Brain pericyte (primary cell): ENCODE results near the gene EYS.
"Not testable (repeated sequence)": the region's sequence is repeated elsewhere in the genome, so short reads cannot be mapped to it uniquely, and the experiment has no call there.

ENCODE experiments used
- DNase-seq: peaks from one replicate; pipeline ENCODE4 v3.0.0-alpha.2; 2012; ENCODE audit warnings: low read depth, low spot score

Gene EYS

DNA sequence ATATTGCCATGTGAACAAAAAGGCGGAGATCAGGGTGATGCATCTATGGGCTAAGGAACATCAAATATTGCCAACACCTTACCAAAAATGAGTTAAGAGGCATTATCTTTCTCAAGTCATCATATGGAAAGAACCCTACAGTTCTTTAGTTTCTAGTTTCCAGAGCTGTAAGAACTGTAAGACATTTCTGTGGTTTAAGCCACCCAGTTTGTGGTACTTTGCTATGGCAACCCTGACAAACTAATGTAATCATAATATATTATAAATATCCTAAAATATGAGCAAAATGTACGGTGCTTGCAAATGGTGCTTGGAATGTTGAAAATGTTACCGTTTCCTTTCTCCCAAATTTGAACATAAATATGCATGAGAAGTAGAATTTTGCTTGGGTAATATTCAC is 1721.8 kb downstream of the EYS start:
- DNase-seq, result no peak

- no peak for DNase-seq
These were observed 1731.3 kb downstream of the EYS start for GRCh38 chr6:63975699-63976098.

DNA sequence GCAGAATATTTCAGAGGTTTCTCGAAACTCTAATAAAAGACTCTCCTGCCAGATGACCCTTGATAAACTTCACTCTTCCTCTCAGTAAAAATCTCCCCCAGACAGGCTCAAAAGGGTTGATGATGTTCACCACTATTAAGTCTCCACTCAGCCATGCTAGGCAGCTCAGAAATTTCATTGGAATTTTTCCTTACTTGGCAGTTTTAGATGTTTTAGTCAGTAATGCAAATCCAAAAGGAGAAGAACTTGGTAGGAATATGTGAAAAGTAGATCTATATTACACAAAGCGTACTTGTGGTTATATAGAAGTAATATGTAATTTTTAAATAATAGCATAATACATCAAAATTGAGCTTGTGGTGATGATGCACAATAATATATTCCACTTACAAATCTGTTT is 1738.4 kb downstream of the EYS start:
- DNase-seq, result no peak

DNA sequence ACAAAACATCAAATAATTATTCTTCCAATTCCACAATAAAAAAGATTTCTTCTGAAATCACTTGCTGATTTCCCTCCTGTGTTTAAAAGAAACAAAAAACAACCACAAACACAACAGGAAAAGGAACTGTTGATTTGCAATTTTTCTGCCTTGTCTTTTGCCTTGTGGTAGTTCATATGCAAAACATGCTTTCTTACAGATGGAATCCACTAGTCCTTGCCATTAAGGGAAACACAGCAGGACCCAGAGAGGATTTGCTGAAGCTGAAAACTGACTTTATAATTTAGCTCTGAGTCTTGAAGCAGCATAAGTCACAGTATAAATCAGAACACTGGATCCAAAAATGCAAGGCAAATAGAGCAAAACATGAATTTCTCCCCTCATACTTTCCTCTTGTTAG is 1742.7 kb downstream of the EYS start:
- DNase-seq, result no peak

DNA sequence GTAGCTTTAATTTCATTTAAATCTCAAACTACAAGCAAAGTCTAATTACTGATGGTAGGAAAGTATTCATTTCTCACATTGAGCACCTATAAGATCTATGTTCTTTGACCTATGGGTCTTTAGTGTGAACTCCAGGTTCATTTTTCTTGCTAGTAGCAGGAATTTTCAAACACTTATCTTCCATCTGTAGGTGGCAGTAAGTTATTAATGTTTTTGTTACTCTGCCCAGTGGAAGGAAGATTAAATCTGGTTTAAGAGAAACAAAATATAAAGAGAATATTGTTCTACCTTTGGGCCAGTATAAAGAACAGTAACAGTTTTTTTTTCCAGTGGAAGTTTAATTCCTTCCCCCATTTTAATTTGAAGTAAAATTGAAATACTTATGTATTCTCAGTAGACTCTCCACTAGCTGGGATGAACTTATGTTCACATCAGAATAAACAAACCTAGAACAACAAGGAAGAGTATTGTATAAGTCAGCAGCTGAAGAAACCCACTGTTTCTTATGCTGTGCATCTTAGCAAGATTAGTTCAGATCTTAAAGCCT is 1743.2 kb downstream of the EYS start:
- no peak for DNase-seq

GRCh38 chr6:63953336-63954021 is 1753.5 kb downstream of the EYS start:
- not testable (repeated sequence) for DNase-seq

DNA sequence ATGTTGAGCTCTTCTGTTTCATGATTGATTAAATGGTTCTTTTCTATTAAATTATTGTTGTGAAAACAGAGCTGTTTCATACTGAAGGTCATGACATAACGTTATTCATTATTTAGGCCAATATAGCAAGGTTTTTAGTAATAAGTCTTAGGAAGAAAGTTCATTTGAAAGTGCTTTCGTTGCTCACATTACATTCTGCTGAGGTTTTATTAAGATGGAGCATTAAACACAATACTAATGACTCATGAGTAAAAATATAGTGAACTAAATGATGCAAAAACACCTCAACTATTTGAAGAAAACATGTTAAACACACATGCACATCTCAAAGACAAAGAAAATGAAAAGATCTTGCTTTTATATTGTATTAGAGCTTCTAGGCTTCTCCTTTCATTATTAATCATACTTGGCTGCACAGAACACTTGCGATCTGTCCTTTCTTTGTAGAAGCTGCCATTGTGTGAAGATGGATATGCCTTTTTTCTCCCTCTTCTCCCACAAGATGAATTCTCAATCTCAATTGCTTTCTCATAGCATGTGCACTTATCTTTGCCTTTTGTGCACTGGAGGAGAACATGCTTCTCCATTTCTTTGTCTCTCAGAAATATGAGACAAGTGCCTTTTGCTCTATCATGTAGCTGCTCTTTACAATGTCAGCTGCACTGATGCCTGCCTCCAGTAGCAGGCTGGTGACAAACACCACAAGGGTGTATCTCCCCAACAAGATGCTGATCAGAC is 1759.1 kb downstream of the EYS start:
- DNase-seq, result no peak

DNA sequence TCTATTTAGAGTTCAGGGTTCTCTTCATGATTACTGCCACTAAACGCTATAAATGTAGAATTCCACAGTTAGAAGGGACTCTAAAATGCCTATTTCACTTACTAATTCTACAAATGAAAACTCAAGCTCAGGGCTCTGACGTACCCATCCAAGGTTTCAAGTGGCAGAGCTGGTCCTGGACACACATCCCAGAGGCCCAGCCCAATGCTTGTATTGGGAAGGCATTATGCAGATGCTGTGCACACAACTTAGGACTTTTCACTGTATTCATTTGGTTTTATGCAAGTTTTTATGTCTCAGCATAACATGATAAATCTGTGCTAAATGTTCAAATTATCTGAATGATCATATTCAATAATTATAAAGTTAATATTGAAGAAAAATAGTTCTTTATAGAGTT is 1761.0 kb downstream of the EYS start:
- no peak for DNase-seq

- DNase-seq, result no peak
These were observed 1763.2 kb downstream of the EYS start for GRCh38 chr6:63943826-63944225.

DNA sequence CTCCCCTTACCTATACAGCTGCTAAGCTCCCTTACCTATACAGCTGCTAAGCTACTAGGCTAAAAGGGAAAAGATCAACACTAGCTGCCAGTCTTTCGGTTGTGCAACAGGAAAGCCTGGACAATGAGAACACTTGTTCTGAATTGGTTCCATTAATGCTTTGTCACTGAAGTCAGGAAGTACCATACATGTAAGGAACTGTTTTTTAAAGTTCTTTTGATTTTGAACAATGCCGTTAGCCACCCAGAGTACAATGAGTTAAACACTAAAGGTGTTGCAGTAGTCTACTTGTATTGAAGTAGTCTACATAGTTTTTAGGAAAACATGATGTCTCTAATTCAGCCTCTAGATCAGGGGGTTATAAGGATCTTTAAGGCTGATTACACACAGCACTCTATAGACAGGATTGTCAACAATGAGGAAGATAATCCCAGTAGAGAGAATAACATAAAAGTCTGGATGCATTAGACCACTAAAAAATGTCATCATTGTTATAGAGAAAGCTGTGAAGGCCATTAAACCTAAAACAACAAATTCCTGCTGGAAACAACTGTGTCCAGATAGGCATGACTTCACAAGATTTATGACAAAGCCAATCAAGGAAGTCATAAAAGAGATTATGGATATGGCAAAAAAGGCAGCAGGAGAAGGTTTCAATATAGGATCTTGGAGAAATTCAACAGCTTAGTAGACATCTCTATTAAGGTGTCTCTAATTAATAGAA is 1765.1 kb downstream of the EYS start:
- DNase-seq, result no peak

DNA sequence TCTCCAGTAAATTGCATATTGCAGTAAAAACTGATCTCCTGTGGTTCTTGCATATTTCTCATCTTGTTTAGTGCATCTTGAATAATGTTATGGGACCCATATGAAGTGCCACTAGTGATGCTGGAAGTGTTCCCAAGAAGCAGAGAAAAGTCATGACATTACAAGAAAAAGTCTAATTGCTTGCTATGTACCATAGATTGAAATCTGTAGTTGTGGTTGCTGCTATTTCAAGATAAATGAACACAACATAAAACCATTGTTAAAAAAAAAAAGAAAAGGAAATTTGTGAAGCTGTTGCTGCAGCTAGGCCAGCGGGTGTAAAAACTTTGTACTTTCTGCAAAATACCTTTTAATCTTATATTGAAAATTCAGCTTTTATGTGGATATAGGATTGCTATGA is 1767.0 kb downstream of the EYS start:
- DNase-seq, result no peak

DNA sequence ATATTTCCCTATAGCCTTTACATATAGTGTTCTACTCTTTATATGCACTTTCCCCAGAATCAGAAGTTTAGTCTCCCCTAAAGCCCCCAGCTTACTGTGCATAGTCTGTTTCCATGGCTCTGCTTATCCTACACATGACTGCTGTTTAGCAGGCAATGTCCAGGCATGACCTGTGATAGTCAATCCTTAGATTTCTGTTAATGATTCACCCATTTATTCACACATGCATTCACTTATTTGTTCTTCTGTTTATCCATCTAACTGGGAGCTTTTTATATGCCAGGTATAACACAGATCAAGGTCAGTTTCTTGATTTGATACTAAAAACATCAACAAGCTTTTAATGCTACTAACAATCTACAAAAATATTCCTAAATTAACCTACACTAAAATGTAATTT is 1770.6 kb downstream of the EYS start:
- no peak for DNase-seq

- no peak for DNase-seq
These were observed 1771.3 kb downstream of the EYS start for GRCh38 chr6:63935732-63936131.

DNA sequence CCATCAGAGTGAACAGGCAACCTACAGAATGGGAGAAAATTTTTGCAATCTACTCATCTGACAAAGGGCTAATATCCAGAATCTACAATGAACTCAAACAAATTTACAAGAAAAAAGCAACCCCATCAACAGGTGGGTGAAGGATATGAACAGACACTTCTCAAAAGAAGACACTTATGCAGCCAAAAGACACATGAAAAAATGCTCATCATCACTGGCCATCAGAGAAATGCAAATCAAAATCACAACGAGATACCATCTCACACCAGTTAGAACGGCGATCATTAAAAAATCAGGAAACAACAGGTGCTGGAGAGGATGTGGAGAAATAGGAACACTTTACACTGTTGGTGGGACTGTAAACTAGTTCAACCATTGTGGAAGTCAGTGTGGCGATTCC is 1773.1 kb downstream of the EYS start:
- not testable (repeated sequence) for DNase-seq

GRCh38 chr6:63930848-63931247 is 1776.2 kb downstream of the EYS start:
- DNase-seq, result no peak

DNA sequence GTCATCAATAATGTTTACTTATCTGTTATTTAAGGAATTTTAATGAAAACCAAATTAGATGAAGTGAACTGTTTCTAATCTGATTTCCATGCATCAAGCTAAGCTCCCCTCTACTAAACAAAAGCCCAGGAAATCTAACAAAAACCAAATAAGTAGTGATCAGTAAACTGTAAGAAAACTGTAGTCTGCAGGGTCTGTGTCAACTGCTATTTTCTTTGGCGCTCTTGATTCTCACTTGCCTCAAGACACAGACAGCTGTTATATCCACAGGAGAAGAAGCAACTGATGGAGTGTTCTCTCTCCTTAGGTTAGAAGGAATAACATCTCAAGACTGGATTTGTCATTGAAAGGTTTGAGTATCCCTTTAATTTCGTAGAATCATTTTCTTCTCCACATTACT is 1777.9 kb downstream of the EYS start:
- no peak for DNase-seq

- no peak for DNase-seq
These were observed 1778.4 kb downstream of the EYS start for GRCh38 chr6:63928613-63929012.

DNA sequence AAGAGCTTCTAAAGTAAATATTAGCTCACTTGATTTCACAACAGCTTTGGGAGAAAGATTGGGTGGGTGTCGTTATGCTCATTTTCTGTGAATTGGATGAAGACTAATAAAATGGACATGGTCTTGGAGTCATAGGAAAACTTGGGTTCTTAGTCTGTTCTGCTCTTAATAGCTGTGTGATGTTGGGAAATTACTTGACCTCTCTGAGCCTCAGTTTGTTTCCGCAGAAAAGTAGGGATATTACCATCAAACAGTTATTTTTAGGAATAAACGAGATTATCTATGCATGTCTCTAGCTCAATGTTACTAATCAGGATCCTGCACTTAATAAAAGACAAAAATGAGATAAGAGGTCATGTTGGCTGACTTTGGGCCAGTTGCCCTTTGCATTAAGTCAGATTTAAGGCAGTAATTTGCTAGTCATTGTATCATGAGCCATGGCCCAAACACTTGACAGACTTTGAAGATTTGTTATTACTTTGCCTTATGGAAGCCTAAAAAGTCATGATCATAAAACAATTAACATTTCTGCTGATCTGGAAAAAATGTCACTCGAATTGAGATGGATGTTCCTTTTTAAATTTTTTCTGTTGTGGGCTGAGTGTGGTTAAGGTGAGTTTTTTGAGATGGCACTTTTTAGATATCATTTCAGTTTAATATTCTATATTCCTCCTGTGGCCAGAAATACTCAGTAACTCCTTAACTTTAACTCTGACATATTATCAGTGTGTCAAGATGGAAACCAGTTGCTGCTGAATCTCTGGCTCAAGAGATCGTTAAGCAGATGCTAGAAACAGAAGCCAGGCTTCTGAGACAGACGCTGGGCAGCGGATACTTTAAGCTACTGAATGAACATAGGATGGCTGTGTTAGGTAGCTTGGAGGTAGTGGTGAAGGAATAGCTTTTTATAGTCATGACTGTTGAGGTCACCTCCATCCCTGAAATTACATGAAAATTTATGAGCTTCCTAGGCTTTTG is 1779.8 kb downstream of the EYS start:
- no peak for DNase-seq

DNA sequence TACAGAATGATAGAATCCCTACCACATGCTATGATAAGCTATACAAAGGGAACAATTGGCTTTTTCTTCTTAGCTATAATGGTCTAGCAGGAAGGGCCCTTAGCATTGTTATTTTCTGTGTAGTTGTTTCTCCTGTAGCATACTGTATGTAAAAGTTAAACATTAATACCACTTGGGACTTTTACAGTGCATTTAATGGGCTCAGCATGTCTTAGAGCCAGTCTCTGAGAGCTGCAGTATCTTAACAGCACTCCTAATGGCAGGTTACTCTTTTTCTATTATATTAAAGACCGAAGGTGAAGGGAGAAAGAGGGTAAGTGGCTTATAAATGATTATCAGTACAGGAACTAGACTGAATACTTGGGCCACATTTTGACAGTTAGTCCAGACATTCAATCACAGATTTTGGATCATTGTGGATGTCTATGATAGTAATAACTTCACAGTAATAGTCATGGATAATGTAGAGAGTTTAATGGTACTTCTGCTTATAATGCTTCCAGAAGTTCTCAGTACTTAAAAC is 1780.7 kb downstream of the EYS start:
- DNase-seq, result no peak

DNA sequence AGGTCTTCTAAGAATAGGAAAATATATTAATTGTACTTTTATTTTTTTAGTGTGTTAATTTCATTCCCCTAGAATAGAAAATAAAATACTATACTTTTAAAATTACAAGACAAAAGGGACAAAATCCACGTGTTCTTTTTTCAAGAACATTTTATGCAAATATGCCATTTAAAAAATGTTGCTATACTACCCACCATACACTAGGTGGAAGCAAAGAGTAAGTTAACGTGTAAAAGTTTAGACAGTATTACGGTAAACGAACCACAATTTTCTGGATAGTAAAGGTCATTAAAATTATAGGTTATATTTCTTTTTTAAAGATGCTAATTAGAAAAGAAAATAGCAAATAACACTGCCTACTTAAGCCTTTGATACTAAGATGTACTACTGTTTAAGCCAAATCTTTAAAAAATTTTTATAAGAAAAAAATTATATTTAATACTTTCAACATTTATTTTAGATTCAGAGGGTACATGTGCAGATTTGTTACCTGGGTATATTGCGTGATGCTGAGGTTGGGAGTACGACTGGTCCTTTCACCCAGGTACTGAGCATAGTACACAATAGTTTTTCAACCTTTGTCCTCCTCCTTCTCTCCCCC is 1783.8 kb downstream of the EYS start:
- DNase-seq, result no peak
